GM08714 (cell line): ENCODE data around the gene AGPS.
"Not testable (repeated sequence)": the region's sequence is repeated elsewhere in the genome, so short reads cannot be mapped to it uniquely, and the experiment has no call there.

ENCODE experiments used
- H3K4me3 ChIP-seq: fragments of 200-500 bp; sonication (Bioruptor generic); 2 replicates; pipeline ENCODE4 v1.5.1; 2014; ENCODE audit warnings: mild to moderate bottlenecking, low read length, inconsistent platforms
- ZNF274 ChIP-seq: IDR thresholded peaks from 2 replicates; pipeline ENCODE4 v1.6.1; 2012; ENCODE audit warnings: mild to moderate bottlenecking, low read depth, low read length

Gene AGPS

DNA sequence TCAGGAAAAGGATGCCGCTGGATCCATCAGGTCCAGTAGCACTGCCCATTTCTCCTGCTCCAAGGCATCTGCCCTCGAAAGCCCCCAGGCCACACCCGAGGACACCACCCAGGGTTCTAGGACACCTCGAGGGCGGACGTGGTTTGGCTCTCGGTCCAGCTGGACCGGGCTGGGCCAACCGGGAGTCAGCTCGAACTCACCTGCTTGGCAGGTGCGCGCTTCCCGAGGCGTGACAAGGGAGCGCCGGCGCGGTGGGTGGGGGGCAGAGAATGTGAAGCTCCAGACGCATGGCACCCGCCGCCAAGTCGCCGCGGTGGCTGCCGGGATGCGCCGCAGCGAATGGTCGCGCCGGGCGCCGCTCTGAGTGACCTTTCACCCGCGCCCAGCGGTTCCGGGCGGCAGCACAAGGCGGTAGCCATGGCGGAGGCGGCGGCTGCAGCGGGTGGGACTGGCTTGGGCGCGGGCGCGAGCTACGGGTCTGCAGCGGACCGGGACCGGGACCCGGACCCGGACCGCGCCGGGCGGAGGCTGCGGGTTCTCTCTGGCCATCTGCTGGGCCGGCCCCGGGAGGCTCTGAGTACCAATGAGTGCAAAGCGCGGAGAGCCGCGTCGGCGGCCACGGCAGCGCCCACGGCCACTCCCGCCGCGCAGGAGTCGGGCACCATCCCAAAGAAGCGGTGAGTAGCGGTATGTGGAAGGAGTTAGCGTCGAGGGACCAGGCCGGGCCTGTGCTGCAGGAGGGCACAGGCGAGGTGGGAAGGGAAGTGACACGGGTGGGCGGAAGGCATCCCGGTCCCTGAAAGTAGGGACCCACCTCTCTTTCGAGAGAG lies at the start of gene AGPS:
Gene AGPS (plus strand): TSS at position 401 of the 830 bp plus-strand sequence. CDS start 17 bp downstream, at position 418.
- H3K4me3 ChIP-seq: peak within 1 kb of the TSS; percentile 97
- TF ChIP-seq ZNF274: no peak

GRCh38 chr2:177343773-177344172 lies 48.8 kb upstream of the AGPS start:
- H3K4me3 ChIP-seq: no peak overlapping the region
- no peak for TF ChIP-seq ZNF274

DNA sequence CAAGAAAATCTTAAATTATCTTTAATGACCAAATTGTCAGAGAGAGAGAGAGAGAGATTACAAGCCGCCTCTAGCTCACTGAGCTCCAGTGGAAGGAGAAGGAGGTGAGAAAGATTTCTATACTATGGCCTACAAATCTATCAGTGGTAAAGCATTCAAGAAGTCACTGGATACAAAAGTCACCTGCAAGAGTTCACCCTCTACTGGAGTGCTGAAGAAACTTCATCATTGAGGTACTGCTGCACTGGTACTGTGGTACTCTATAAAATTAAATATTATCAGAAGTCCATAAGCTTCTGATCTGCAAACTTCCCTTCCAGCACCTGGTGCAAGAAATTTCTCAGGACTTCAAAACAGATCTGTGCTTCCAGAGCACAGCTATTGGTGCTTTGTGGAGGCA lies 48.3 kb upstream of the AGPS start:
- no peak overlapping the region for H3K4me3 ChIP-seq

GRCh38 chr2:177346192-177346591 lies 46.4 kb upstream of the AGPS start:
- H3K4me3 ChIP-seq: no peak overlapping the region
- no peak for TF ChIP-seq ZNF274

More for the DNA sequence above, 48.3 kb upstream of the AGPS start:
- no peak for TF ChIP-seq ZNF274

DNA sequence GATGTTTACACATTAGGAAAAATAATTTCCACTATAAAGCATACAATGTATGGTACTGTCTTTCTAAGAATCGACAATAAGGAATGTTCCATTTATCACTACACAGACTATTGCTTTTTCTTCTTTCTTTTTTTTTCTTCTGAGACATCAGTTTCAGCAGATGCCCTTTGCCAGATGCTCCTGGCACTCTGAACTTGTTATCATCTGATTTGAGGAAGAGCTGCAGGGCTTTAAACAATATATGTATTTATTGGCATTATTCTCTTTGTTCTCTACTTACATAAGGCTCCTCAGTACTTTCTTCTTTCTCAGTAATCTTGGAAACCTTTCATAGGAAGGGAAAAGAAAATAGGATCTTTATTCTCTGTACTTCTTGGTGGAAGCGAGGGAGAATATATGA lies 45.0 kb upstream of the AGPS start:
- H3K4me3 ChIP-seq: no peak overlapping the region
- no peak for TF ChIP-seq ZNF274

- no peak for TF ChIP-seq ZNF274
- H3K4me3 ChIP-seq: no peak overlapping the region
These were observed 44.4 kb upstream of the AGPS start for GRCh38 chr2:177348118-177348654.

GRCh38 chr2:177348733-177349693 lies 43.6 kb upstream of the AGPS start:
- H3K4me3 ChIP-seq: no peak overlapping the region
- no peak for TF ChIP-seq ZNF274

GRCh38 chr2:177350624-177351023 lies 41.9 kb upstream of the AGPS start:
- H3K4me3 ChIP-seq: not testable (repeated sequence)

DNA sequence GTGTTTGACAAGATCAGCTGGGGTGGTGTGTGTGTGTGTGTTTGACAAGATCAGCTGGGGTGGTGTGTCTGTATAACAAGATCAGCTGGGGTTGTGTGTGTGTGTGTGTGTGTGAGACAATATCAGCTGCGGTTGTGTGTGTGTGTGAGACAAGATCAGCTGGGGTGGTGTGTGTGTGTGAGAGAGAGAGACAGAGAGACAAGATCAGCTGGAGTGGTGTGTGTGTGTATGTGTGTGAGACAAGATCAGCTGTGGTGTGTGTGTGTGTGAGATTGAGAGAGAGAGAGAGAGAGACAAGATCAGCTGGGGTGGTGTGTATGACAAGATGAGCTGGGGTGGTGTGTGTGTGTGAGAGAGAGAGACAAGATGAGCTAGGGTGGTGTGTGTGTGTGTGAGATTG lies 41.5 kb upstream of the AGPS start:
- H3K4me3 ChIP-seq: not testable (repeated sequence)

- H3K4me3 ChIP-seq: no peak overlapping the region
- TF ChIP-seq ZNF274: no peak
These were observed 40.0 kb upstream of the AGPS start for GRCh38 chr2:177352441-177353186.

DNA sequence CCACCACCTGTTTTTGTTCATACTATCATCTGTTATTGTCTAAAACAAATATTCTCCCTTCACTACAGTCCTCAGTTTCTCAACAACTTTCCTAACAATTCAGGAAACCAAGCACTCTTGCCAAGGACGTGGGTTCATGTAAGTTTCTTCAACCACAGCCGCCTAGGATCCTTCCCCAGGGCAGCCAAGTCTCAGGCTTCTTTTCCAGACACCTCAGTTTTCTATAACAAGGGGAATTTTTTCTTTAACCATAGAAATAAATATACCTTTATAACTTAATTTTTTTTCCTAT lies 39.4 kb upstream of the AGPS start:
- no peak for TF ChIP-seq ZNF274

GRCh38 chr2:177354541-177354940 lies 38.0 kb upstream of the AGPS start:
- H3K4me3 ChIP-seq: not testable (repeated sequence)

More for the DNA sequence above, 39.4 kb upstream of the AGPS start:
- no peak overlapping the region for H3K4me3 ChIP-seq

DNA sequence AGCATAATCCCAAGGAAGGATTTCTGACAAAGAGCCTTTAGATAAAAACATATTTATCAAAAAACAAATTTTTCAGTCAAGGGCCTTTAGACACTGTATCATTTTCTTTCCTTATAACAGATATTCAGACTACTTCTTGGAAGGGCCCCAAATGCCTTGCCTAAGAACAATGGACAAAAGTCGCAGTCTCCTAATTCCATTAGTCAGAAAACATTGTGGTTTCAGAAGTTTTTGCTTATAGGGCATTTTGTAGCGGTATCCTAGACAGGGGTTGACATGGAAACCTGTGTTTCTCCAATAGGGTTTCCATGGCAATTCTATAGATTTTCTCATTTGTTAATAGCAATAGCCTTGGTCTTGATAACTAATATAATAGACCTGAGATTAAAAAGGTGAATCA lies 36.7 kb upstream of the AGPS start:
- no peak for TF ChIP-seq ZNF274
- H3K4me3 ChIP-seq: no peak overlapping the region
